ENCODE data around the gene DCAF4.

GRCh38 chr14:72883109-72883508, 43.2 kb upstream of the DCAF4 start:
- no peak for TF ChIP-seq PPARA (CRISPR knock-in tag; IDR thresholded peaks at IDR 0.05; ENCODE audit: borderline replicate concordance)
- no peak for TF ChIP-seq OSR1 (CRISPR knock-in tag; IDR thresholded peaks at IDR 0.05)
